HG02852 (cell line): ENCODE data around the gene RGS2.

ENCODE experiments used
- ATAC-seq: cut with Tn5 transposase; IDR thresholded peaks from one replicate; pipeline ENCODE4 v1.9.1; 2021; ENCODE audit warnings: mild to moderate bottlenecking, moderate library complexity; ENCODE audit not compliant: unreplicated experiment

Gene RGS2

GRCh38 chr1:192795916-192796618 lies 12.8 kb upstream of the RGS2 start:
- no peak for ATAC-seq

DNA sequence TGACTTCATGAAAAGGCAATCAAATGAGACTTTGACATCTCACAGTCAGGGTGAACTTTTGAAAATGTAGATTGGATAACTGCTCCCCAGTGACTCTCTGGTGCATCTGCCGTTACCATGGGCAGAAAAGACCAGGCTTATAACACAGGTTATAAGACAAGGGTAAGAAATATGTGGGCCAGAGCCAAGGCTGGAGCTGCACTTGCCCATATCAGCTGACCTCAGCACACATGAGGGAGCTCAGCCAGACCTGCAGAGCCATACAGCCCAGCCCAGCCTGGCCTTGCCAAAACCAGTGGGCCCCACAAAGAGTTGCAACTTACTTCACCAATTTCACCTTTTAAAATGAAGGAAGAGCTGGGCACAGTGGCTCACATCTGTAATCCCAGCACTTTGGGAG lies 11.7 kb upstream of the RGS2 start:
- no peak for ATAC-seq

DNA sequence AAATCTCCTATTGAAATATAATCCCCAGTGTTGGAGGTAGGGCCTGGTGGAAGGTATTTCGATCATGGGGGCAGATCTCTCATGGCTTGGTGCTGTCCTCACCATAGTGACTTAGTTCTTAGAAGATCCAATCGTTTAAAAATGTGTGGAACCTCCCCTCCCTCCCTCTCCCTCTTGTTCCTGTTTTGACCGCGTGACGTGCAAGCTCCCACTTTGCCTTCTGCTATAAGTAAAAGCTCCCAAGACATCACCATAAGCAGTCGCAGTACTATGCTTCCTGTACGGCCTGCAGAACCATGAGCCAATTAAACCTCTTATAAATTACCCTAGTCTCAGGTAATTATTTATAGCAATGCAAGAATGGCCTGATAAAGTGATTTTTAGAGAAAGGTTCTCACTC lies 10.9 kb upstream of the RGS2 start:
- no peak for ATAC-seq

- ATAC-seq: no peak
Measured at GRCh38 chr1:192801451-192801850, 7.4 kb upstream of the RGS2 start.

- ATAC-seq: no peak
Measured at GRCh38 chr1:192802406-192802805, 6.4 kb upstream of the RGS2 start.

GRCh38 chr1:192803501-192803900 lies 5.3 kb upstream of the RGS2 start:
- ATAC-seq: no peak

GRCh38 chr1:192805832-192806323 lies 3.0 kb upstream of the RGS2 start:
- ATAC-seq: peak; percentile 23

- ATAC-seq: peak; percentile 41
Measured at GRCh38 chr1:192807211-192808162, 1.4 kb upstream of the RGS2 start.

DNA sequence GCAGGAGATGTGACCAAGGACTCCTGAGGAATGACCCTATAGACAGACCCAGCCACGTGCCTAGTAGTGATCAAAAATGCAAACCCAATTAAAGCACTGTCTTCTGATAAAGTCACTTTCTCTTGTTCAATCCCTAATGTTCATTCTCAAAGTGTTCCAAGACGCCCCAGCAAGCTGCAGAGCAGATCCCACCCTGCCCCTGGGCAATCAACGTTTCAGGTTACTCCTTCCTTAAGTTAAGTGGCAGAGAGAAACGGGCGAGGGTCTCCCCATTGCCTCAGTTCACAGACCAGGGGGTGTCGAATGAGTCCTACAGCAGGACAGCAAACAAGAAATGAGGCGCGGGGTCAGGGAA lies 699 bp upstream of the RGS2 start:
- peak; percentile 0 for ATAC-seq

DNA sequence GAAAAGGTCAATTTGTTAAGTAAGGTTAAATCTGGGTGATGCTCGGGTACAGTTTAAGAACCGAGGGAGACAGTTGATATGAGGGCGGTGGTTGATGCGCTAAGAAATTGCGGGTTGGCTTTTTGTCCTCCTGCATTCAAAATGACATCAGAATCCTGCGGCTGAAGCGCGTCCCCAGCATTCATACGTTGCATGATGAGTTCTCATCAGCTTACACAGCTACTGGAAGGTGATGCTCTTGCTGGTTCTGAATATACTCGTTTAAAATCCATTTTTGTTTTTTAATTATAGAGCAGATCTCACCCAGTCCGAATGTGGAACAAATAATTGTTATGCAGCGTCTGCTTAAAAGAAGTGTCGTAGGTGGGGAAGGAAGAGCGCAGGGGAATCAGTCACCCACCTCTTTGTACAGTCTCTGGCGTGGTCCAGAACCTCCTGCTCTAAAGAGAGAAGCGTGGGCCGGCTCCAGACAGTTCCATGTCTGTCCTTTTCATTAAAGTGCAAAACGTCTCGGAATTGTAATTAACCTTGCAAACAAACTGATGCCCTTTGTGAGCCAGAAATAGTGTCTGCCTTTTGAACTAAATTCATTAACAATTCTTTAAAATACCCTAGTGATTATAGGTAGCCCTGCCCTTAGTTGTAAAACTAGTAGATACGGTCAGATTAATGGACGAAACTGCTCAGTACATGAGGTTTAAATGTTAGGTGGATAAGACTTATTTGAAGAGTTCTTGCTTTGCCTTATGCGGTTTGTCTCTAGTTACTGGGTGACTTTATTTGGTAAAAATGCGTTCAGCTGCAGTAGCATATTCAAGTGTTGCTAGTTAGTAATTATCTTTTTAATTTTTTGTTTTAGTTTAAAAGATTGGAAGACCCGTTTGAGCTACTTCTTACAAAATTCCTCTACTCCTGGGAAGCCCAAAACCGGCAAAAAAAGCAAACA lies 741 bp downstream of the RGS2 start:
- no peak for ATAC-seq

DNA sequence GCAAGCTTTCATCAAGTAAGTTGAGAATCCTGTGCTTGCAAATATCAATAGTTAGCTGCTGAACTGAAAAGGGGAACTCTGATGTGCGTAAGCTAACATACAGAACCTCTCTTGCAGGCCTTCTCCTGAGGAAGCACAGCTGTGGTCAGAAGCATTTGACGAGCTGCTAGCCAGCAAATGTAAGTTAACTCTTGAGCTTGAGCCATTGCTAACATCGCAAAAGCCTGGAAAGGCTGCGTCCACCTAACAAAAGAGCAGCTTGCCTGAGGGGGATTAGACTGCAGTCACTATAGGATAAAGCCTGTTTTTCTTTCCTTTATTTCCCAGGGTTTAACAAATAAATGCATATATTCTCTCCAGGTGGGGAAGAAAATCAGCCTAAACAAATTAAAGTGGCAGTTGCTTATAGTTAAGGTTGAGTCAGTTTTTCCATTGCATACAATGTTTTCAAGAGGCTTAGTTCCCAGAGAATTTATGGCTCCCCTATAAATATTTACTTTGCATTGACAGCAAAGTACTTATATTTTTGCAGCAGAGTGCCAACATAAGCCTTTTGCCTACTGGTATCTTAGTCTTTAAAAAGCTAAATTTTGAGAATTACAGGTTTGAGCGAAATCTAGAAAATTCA lies 1.5 kb downstream of the RGS2 start:
- ATAC-seq: no peak

- ATAC-seq: no peak
Measured at GRCh38 chr1:192811006-192811405, 2.2 kb downstream of the RGS2 start.

GRCh38 chr1:192811594-192812239 lies 2.9 kb downstream of the RGS2 start:
- no peak for ATAC-seq

- no peak for ATAC-seq
Measured at GRCh38 chr1:192812420-192813209, 3.8 kb downstream of the RGS2 start.

GRCh38 chr1:192814805-192815204 lies 6.0 kb downstream of the RGS2 start:
- no peak for ATAC-seq

GRCh38 chr1:192817246-192817645 lies 8.4 kb downstream of the RGS2 start:
- ATAC-seq: no peak

DNA sequence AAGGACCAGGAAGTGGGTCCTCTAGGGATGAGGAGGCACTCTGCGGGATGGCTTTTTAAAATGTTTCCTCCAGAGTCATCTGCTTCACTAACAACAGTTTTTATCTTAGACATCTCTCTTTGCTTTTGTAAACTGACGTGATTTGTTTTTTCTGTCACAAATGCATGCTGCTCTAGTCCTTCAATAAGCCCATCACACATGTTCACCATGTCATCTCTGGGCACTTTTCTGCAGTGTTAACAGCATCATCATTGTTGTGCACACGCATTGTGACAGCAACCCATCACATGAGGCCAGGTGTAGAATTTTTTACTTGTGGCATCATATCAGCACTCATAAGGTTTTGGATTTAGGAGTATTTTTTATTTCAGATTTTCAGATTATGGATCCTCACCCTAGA lies 12.5 kb downstream of the RGS2 start:
- ATAC-seq: no peak

GRCh38 chr1:192824511-192824910 lies 15.7 kb downstream of the RGS2 start:
- no peak for ATAC-seq
